Right cardiac atrium (tissue), 5 donors: ENCODE results near the gene GGCT. TPM values are rescaled to one million over a fixed set of nuclear protein-coding genes. Genes with fewer than 3 reads are reported as not detected.

Experiments used
- ATAC-seq, 2 donors: fragments of 200-7000 bp; cut with Tn5 transposase; one replicate each; pipeline versions ENCODE4 v1.8.0 to v1.9.1; 2020; ENCODE audit warnings: moderate library complexity in 2 of 2, mild to moderate bottlenecking in 1 of 2
- DNase-seq, 3 donors: peaks; one replicate each; pipeline ENCODE4 v3.0.0-alpha.2; 2020
- H3K27ac ChIP-seq: one replicate; pipeline ENCODE4 v1.5.1; 2013; ENCODE audit warnings: mild to moderate bottlenecking, low read length, control low read depth, moderate library complexity
- H3K27me3 ChIP-seq: one replicate; pipeline ENCODE4 v1.6.1; 2013; ENCODE audit not compliant: control insufficient read depth, insufficient read depth
- H3K4me1 ChIP-seq: one replicate; pipeline ENCODE4 v1.6.1; 2013; ENCODE audit warnings: low read length; ENCODE audit not compliant: control insufficient read depth, insufficient read depth
- H3K4me3 ChIP-seq: one replicate; pipeline ENCODE4 v1.5.1; 2013; ENCODE audit warnings: low read length, control low read depth
- H3K9me3 ChIP-seq: one replicate; pipeline ENCODE4 v1.6.1; 2013; ENCODE audit warnings: low read length; ENCODE audit not compliant: control insufficient read depth
- WGBS: extraction: QIAGEN DNeasy Blood & Tissue Kit; methylation state at CpG from one replicate; pipeline ENCODE4 v1.1.7; 2013; 5-methylcytosine and 5-hydroxymethylcytosine counted together
- intact Hi-C, 4 donors: fragments of 100-400 bp; cut with DNase I; formaldehyde crosslinking; loops; one replicate each; pipeline versions ENCODE4 v1.11.0 to v1.14.0; 2022 to 2023
- polyA plus RNA-seq: library from polyadenylated mRNA; stranded (reverse); fragments of 200-250 nt; gene quantifications from one replicate; pipeline ENCODE4 v1.2.3, GENCODE V29; 2013
- total RNA-seq, 4 donors: library from RNA; stranded (reverse); fragmentation: NEBNext Ultra II Directional; extraction: Animal tissue kit (Norgen Biotek cat#: 25700); gene quantifications; one replicate each; pipeline ENCODE4 v1.2.1, GENCODE V29; 2021
- donor health status: healthy with polysubstance abuse.
- donor health status: DM: no; HTN: yes; CAD: no.
- donor health status: DM: no; HTN: no; CAD: no.
- donor health status: DM: no; HTN: yes; CAD: no; lungs with severe emphysema.
- donor health status: DM: yes; HTN: yes; CAD: no.

The GGCT gene
- total and polyA plus RNA-seq, 5 donors, result 21.2 to 41.0 (median 23.0) TPM

GRCh38 chr7:30460246-30460633 is 44.4 kb downstream of the GGCT start:
- Histone ChIP-seq H3K4me1 (peaks cover 14% of the 10 kb centered on the region), H3K9me3 (no peaks in the 10 kb centered on the region), H3K27me3 (no peaks in the 10 kb centered on the region), H3K4me3 (no peak overlapping the region), H3K27ac (peak overlapping the region; percentile 37)
- DNase-seq (peak in 1 of 3 donors; percentile 58), ATAC-seq (peak; percentile 34 to 46)
- WGBS, result 74% methylated on average over 4 of the region's 4 CpGs
- intact Hi-C loops, result no loop called here

- peaks cover 11% of the 10 kb centered on the region for H3K4me1 ChIP-seq
- no peak overlapping the region for H3K4me3 ChIP-seq
- DNase-seq (peak in 2 of 3 donors; percentile 77 to 86), ATAC-seq (peak; percentile 41 to 76)
- peak overlapping the region; percentile 3 for H3K27ac ChIP-seq
- intact Hi-C loops, result no loop called here
- H3K9me3 ChIP-seq, result no peaks in the 10 kb centered on the region
- H3K27me3 ChIP-seq, result no peaks in the 10 kb centered on the region
- 39% methylated on average over 9 of the region's 9 CpGs for WGBS
These were observed 44.9 kb downstream of the GGCT start for GRCh38 chr7:30459591-30460245.

- H3K4me1 ChIP-seq, result peaks cover 7% of the 10 kb centered on the region
- no peaks in the 10 kb centered on the region for H3K27me3 ChIP-seq
- 40% methylated on average over 1 of the region's 1 CpG for WGBS
- no peaks in the 10 kb centered on the region for H3K9me3 ChIP-seq
- intact Hi-C loops, result no loop called here
- no peak for DNase-seq
- H3K4me3 ChIP-seq, result no peak overlapping the region
- no peak for ATAC-seq
- H3K27ac ChIP-seq, result no peak overlapping the region
These were observed 46.3 kb downstream of the GGCT start for GRCh38 chr7:30458311-30458710.

- 53% methylated on average over 3 of the region's 3 CpGs for WGBS
- Histone ChIP-seq H3K4me1 (peaks cover 2% of the 10 kb centered on the region), H3K27me3 (no peaks in the 10 kb centered on the region), H3K27ac (no peak overlapping the region), H3K4me3 (no peak overlapping the region), H3K9me3 (no peaks in the 10 kb centered on the region)
- intact Hi-C loops, result no loop called here
- DNase-seq (peak in 1 of 3 donors; percentile 55), ATAC-seq (peak in 1 of 2 donors; percentile 36)
These were observed 50.7 kb downstream of the GGCT start for GRCh38 chr7:30453921-30454320.

- peaks cover 2% of the 10 kb centered on the region for H3K4me1 ChIP-seq
- DNase-seq (no peak), ATAC-seq (no peak)
- 91% methylated on average over 8 of the region's 8 CpGs for WGBS
- H3K9me3 ChIP-seq, result no peaks in the 10 kb centered on the region
- no peaks in the 10 kb centered on the region for H3K27me3 ChIP-seq
- no peak overlapping the region for H3K4me3 ChIP-seq
- intact Hi-C loops, result no loop called here
- H3K27ac ChIP-seq, result no peak overlapping the region
These were observed 51.6 kb downstream of the GGCT start for GRCh38 chr7:30453016-30453415.

GRCh38 chr7:30452280-30452930 is 52.2 kb downstream of the GGCT start:
- no peaks in the 10 kb centered on the region for H3K9me3 ChIP-seq
- H3K27me3 ChIP-seq, result no peaks in the 10 kb centered on the region
- peaks cover 2% of the 10 kb centered on the region for H3K4me1 ChIP-seq
- H3K27ac ChIP-seq, result no peak overlapping the region
- ATAC-seq (no peak), DNase-seq (peak in 1 of 3 donors; percentile 47)
- H3K4me3 ChIP-seq, result no peak overlapping the region
- intact Hi-C loops, result no loop called here
- WGBS, result 84% methylated on average over 27 of the region's 27 CpGs

GRCh38 chr7:30451539-30452279 is 52.9 kb downstream of the GGCT start:
- no peaks in the 10 kb centered on the region for H3K9me3 ChIP-seq
- intact Hi-C loops, result no loop called here
- H3K27ac ChIP-seq, result no peak overlapping the region
- WGBS, result 87% methylated on average over 29 of the region's 29 CpGs
- no peak overlapping the region for H3K4me3 ChIP-seq
- H3K27me3 ChIP-seq, result no peaks in the 10 kb centered on the region
- DNase-seq, result peak in 1 of 3 donors; percentile 45
- no peak for ATAC-seq
- H3K4me1 ChIP-seq, result peaks cover 2% of the 10 kb centered on the region

- no peak overlapping the region for H3K4me3 ChIP-seq
- H3K27me3 ChIP-seq, result no peaks in the 10 kb centered on the region
- ATAC-seq (no peak), DNase-seq (peak in 2 of 3 donors; percentile 48 to 50)
- no peak overlapping the region for H3K27ac ChIP-seq
- intact Hi-C loops, result no loop called here
- no peaks in the 10 kb centered on the region for H3K9me3 ChIP-seq
- peaks cover 2% of the 10 kb centered on the region for H3K4me1 ChIP-seq
- 94% methylated on average over 22 of the region's 22 CpGs for WGBS
These were observed 53.6 kb downstream of the GGCT start for GRCh38 chr7:30450983-30451497.

- ATAC-seq (no peak), DNase-seq (no peak)
- no peak overlapping the region for H3K4me3 ChIP-seq
- H3K4me1 ChIP-seq, result peaks cover 2% of the 10 kb centered on the region
- WGBS, result 53% methylated on average over 6 of the region's 6 CpGs
- no peak overlapping the region for H3K27ac ChIP-seq
- H3K9me3 ChIP-seq, result no peaks in the 10 kb centered on the region
- intact Hi-C loops, result no loop called here
- no peaks in the 10 kb centered on the region for H3K27me3 ChIP-seq
These were observed 54.2 kb downstream of the GGCT start for GRCh38 chr7:30450240-30450982.

GRCh38 chr7:30448461-30449189 is 56.0 kb downstream of the GGCT start:
- intact Hi-C loops, result no loop called here
- H3K27me3 ChIP-seq, result no peaks in the 10 kb centered on the region
- H3K4me1 ChIP-seq, result no peaks in the 10 kb centered on the region
- H3K9me3 ChIP-seq, result no peaks in the 10 kb centered on the region
- H3K27ac ChIP-seq, result peak overlapping the region; percentile 5
- WGBS, result 63% methylated on average over 10 of the region's 10 CpGs
- H3K4me3 ChIP-seq, result no peak overlapping the region
- DNase-seq, result no peak
- ATAC-seq, result peak; percentile 57 to 69
